ENCODE results near the gene DPCD.

DPCD gene

DNA sequence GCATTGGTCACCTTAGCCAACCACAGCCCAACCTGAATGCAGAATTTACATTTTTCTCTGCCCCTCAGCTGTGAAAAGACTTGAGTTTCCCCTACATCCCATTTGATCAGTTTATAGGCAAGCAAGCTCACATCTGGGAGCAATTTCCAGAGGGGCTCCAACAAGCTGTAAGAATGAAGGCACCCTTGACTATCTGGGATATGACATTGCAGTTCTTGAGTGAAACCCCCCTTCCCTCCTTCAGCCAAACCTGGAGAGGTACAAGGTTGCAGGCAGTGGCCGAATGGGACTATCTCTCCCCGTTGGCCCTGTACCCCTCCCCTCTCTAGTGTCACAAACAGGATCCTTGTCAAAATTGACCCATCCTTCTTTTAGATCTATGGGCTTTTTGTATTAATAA lies 30.6 kb upstream of the DPCD start:
- Mint-ChIP-seq H3K4me3 (no peak overlapping the region), H3K36me3 (ENCODE audit: low read depth) (peaks cover 32% of the 10 kb centered on the region), H3K27me3 (ENCODE audit: low read depth, poor library complexity) (no peaks in the 10 kb centered on the region), H3K9me3 (no peaks in the 10 kb centered on the region), H3K4me1 (peaks cover 53% of the 10 kb centered on the region), H3K27ac (no peak overlapping the region)
- DNase-seq = no peak
- no peak for TF ChIP-seq CTCF (IDR thresholded peaks at IDR 0.05)

DNA sequence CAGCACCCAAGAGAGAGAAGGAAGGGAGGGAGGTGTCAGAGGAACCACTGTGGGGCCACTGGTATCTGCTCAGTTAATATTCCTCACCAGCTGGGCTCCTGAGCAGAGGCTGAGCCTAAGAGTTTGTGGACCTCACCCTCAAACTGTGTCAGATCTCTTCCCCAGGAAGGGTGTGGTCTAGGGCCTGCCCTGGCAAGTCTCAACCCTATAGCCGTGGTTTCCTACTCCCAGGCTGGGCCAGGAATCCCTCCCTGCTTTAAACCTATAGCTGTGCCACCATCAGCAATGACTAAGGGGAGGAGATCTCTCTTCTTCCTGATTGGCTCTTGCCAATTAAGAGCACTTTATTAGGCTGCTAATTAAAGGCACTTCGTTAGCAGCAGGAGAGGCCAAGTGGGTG lies 29.9 kb upstream of the DPCD start:
- Mint-ChIP-seq H3K36me3 (ENCODE audit: low read depth) (peaks cover 25% of the 10 kb centered on the region), H3K4me3 (no peak overlapping the region), H3K27ac (no peak overlapping the region), H3K9me3 (no peaks in the 10 kb centered on the region), H3K27me3 (ENCODE audit: low read depth, poor library complexity) (no peaks in the 10 kb centered on the region), H3K4me1 (peaks cover 53% of the 10 kb centered on the region)
- no peak for TF ChIP-seq CTCF (IDR thresholded peaks at IDR 0.05)
- DNase-seq = no peak

DNA sequence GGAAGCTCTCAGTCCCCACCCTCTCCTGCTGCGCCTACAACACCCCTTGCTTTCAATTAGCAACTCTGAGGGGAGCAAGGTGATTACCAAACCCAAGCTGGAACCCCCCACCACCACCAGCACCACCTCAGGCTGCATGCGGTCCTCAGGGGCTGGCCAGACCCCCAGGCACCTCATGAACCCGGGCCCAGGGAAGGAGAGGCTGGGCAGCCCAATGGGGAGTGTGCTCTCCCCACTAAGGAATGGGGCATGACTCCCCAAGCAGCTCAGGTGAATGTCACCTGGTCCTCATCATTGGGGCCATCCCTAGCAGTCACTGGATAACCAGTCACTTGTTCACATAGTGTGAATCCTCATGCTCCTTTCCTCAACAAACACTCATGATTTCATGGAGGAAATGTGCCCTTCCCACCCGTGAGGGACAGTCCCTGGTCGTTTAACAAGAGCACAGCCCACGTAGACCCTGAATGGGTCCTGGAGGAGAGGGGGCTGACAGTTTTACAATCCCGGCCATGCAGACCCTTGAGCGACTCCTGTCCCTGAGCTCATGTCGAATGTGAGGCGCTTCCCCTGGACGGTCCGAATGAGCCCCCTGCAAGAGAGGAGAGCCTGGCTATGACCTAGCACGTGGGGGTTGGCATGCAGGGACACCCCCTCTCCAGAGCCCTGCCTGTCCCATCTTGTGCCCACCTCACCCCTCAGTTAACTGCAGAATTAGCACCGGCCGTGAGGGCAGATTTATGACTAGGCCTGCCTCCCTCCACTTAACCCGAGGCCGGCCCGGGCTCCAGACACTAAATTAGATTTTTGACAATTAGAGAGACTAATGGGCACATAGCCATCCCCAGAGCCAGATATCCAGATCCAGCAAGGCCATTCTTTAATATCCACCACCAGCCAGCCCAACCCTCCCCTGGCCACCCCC lies 29.2 kb upstream of the DPCD start:
- DNase-seq = peak; percentile 31
- peaks cover 6% of the 10 kb centered on the region for H3K27me3 Mint-ChIP-seq (ENCODE audit: low read depth, poor library complexity)
- H3K4me1 Mint-ChIP-seq = peaks cover 59% of the 10 kb centered on the region
- H3K36me3 Mint-ChIP-seq (ENCODE audit: low read depth) = peaks cover 18% of the 10 kb centered on the region
- no peaks in the 10 kb centered on the region for H3K9me3 Mint-ChIP-seq
- no peak for TF ChIP-seq CTCF (IDR thresholded peaks at IDR 0.05)
- peak overlapping the region; percentile 38 for H3K4me3 Mint-ChIP-seq
- H3K27ac Mint-ChIP-seq = no peak overlapping the region

DNA sequence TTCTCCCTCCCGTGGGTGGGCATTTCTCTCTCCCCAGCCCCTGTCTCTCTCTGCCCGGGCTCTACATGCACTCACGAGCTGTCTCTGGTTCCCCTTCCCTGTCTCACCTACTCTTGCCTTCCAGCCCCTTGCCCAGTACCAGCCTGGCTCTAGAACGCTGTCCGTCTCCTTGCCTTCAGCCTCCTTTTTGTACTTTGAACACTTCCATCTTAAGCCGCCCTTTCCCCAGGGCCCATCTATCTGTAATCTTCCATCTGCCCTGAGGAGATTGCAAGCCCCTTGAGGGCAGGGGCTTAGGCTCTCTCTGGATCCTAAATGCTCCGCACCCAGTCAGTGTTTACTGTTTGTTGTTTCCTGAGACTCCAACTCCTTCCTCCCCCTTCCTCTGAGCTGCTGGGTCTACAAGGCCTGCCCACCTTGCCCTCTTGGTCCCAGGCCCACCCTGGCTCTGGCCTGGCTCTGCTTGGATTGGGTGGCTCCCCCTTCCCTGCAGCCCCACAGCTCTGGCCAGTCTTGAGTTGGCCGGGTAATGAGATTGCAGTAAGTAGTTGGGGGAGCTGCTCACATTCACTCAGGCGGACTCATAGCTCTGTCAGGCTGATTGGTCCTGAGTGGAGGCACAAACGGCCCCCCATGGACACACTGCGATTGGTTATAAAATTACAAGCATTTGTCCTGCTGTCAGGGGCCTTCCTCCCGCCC lies 28.4 kb upstream of the DPCD start:
- H3K27me3 Mint-ChIP-seq (ENCODE audit: low read depth, poor library complexity) = peaks cover 10% of the 10 kb centered on the region
- no peak overlapping the region for H3K4me3 Mint-ChIP-seq
- no peak overlapping the region for H3K27ac Mint-ChIP-seq
- peaks cover 10% of the 10 kb centered on the region for H3K36me3 Mint-ChIP-seq (ENCODE audit: low read depth)
- H3K4me1 Mint-ChIP-seq = peaks cover 61% of the 10 kb centered on the region
- TF ChIP-seq CTCF (IDR thresholded peaks at IDR 0.05) = no peak
- DNase-seq = no peak
- H3K9me3 Mint-ChIP-seq = no peaks in the 10 kb centered on the region

- no peak for DNase-seq
These were observed 27.6 kb upstream of the DPCD start for GRCh38 chr10:101560298-101561067.

More at GRCh38 chr10:101560298-101561067, 27.6 kb upstream of the DPCD start:
- no peaks in the 10 kb centered on the region for H3K9me3 Mint-ChIP-seq
- peak overlapping the region; percentile 30 for H3K4me3 Mint-ChIP-seq
- no peak for TF ChIP-seq CTCF (IDR thresholded peaks at IDR 0.05)
- H3K27ac Mint-ChIP-seq = peak overlapping the region; percentile 64
- H3K36me3 Mint-ChIP-seq (ENCODE audit: low read depth) = peaks cover 2% of the 10 kb centered on the region
- peaks cover 16% of the 10 kb centered on the region for H3K27me3 Mint-ChIP-seq (ENCODE audit: low read depth, poor library complexity)
- peaks cover 61% of the 10 kb centered on the region for H3K4me1 Mint-ChIP-seq
